Keratinocyte (primary cell): ENCODE data around the gene KYNU. TPM values are rescaled to one million over a fixed set of nuclear protein-coding genes. Genes with fewer than 3 reads are reported as not detected.

ENCODE experiments used
- DNase-seq: peaks from one replicate; pipeline ENCODE4 v3.0.0-alpha.2; 2011; ENCODE audit warnings: low read depth, missing footprints, low spot score
- FAIRE-seq: peaks from 2 replicates; lab custom pipeline; 2011; peaks lifted over from hg19 to GRCh38; lab: Jason Lieb, UNC
- H2AFZ ChIP-seq: 2 replicates; pipeline ENCODE4 v1.6.0; 2012; ENCODE audit warnings: low read length, control low read depth, inconsistent platforms; ENCODE audit not compliant: control insufficient read depth
- H3K27ac ChIP-seq: 2 replicates; pipeline ENCODE4 v1.5.1; 2011; ENCODE audit warnings: low read length; ENCODE audit not compliant: control insufficient read depth, insufficient read depth
- H3K27me3 ChIP-seq: 3 replicates; pipeline ENCODE4 v1.6.0; 2011; ENCODE audit warnings: low read length; ENCODE audit not compliant: control insufficient read depth, insufficient read depth; ENCODE audit errors: extremely low read depth
- H3K36me3 ChIP-seq, 2 experiments: 2 replicates in 1 of 2; 3 replicates in 1 of 2; pipeline ENCODE4 v1.5.1; 2011; ENCODE audit warnings: low read length in 2 of 2, mild to moderate bottlenecking in 1 of 2; ENCODE audit not compliant: control insufficient read depth in 2 of 2, insufficient read depth in 2 of 2; ENCODE audit errors: extremely low read depth in 1 of 2
- H3K4me1 ChIP-seq: 3 replicates; pipeline ENCODE4 v1.5.1; 2011; ENCODE audit warnings: low read length; ENCODE audit not compliant: control insufficient read depth, insufficient read depth; ENCODE audit errors: extremely low read depth
- H3K4me2 ChIP-seq: 3 replicates; pipeline ENCODE4 v1.6.0; 2011; ENCODE audit warnings: low read depth, low read length; ENCODE audit not compliant: control insufficient read depth, insufficient read depth; ENCODE audit errors: extremely low read depth
- H3K4me3 ChIP-seq, 3 experiments: fragments of 200-600 bp in 1 of 3; sonication (generic) in 1 of 3; 2 replicates in 2 of 3; 3 replicates in 1 of 3; pipeline ENCODE4 v1.5.1; 2011 to 2016; ENCODE audit warnings: low read length in 3 of 3, mild to moderate bottlenecking in 3 of 3, control low read depth in 2 of 3, inconsistent platforms in 1 of 3, low read depth in 1 of 3, mixed read lengths in 1 of 3, mixed run types in 1 of 3, moderate library complexity in 1 of 3; ENCODE audit not compliant: control insufficient read depth in 2 of 3, insufficient read depth in 2 of 3; ENCODE audit errors: extremely low read depth in 1 of 3
- H3K79me2 ChIP-seq: 2 replicates; pipeline ENCODE4 v1.6.0; 2012; ENCODE audit warnings: low read length; ENCODE audit not compliant: control insufficient read depth, insufficient read depth
- H3K9ac ChIP-seq: 3 replicates; pipeline ENCODE4 v1.6.0; 2011; ENCODE audit warnings: low read length; ENCODE audit not compliant: control insufficient read depth, insufficient read depth; ENCODE audit errors: extremely low read depth
- H3K9me1 ChIP-seq: 3 replicates; pipeline ENCODE4 v1.6.0; 2011; ENCODE audit warnings: low read length; ENCODE audit not compliant: control insufficient read depth, insufficient read depth; ENCODE audit errors: extremely low read depth
- H3K9me3 ChIP-seq: 2 replicates; pipeline ENCODE4 v1.5.1; 2012; ENCODE audit warnings: low read depth, low read length; ENCODE audit not compliant: control insufficient read depth
- H4K20me1 ChIP-seq: 3 replicates; pipeline ENCODE4 v1.6.0; 2011; ENCODE audit warnings: low read length; ENCODE audit not compliant: control insufficient read depth, insufficient read depth; ENCODE audit errors: extremely low read depth
- EZH2 ChIP-seq: IDR thresholded peaks from one replicate; pipeline ENCODE4 v1.6.1; 2012; ENCODE audit warnings: inconsistent platforms, mild to moderate bottlenecking, low read length, moderate library complexity
- dilution Hi-C: fragments of 300-500 bp; cut with MboI; formaldehyde crosslinking; loops from one replicate; pipeline ENCODE4 v1.7.0; 2020; ENCODE audit warnings: low sequenced_read_pairs; ENCODE audit not compliant: extremely low pct_ligation_motif_present
- polyA plus RNA-seq, 5 experiments: library from polyadenylated mRNA; depleted of rRNA in 3 of 5; stranded (reverse) in 3 of 5; stranded (forward) in 1 of 5; unstranded in 1 of 5; fragments of >200 nt; gene quantifications; 1 replicate in 1 of 5; 2 replicates in 3 of 5; 3 replicates in 1 of 5; pipeline versions ENCODE4 v1.2.1 to v1.2.3, GENCODE V29; 2011 to 2012; ENCODE audit warnings: missing spikeins in 2 of 5, low read depth in 1 of 5, low replicate concordance in 1 of 5
- TF ChIP-seq, protein P1 (sequence below), 3 experiments: IDR thresholded peaks in 1 of 3; conservative IDR thresholded peaks in 1 of 3; optimal IDR thresholded peaks in 1 of 3; 2 replicates in 2 of 3; 3 replicates in 1 of 3; pipeline versions ENCODE3 to v1.5.1; 2011; ENCODE audit warnings: low read length in 3 of 3, mild to moderate bottlenecking in 3 of 3, moderate library complexity in 2 of 3, control low read depth in 1 of 3, inconsistent platforms in 1 of 3; ENCODE audit not compliant: insufficient read depth in 2 of 3; ENCODE audit errors: extremely low read depth in 1 of 3

Gene KYNU
- polyA plus RNA-seq, 1 donor (not counting 4 experiments of a cell fraction or from before 2014, with no cell fraction given) = 3.9 TPM

DNA sequence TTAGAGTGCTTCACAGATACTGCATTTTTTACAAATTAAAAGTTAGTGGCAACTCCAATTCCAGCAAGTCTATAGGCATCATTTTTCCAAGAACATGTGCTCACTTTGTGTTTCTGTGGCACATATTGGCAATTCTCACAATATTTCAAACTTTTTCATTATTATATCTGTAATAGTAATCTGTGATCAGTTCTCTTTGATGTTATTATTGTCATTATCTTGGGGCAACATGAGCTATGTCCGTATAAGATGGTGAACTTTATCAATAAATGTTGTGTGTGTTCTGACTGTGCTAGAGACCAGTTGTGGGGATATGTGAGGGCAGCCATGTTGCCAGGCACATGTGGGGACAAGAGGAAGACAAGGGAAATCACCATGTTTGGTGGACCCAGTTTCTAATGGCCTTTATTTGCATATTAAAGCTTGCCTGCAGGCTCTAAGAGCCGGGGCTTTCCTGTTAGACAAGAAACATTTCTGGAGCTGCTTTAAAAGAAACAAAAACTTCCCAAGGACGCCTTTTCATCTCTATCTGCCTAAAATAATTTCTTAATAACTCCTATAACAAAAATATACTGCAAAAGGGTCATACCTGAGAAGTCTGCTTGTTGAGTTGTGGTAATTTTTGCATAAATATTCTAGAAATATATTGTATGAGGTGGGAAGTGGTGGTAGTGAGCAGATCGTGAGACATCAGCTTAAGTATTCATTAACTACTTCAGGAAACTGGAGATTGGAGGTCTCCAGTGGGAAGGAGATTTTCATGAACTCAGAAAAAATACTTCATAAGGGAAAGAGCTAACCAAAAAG lies 37.2 kb downstream of the KYNU start:
- no peaks in the 10 kb centered on the region for H3K9me1 ChIP-seq
- H3K9ac ChIP-seq = no peak overlapping the region
- H3K79me2 ChIP-seq = no peaks in the 10 kb centered on the region
- H3K36me3 ChIP-seq = no peaks in the 10 kb centered on the region
- no peak overlapping the region for H3K4me3 ChIP-seq
- H4K20me1 ChIP-seq = no peaks in the 10 kb centered on the region
- peak overlapping the region; percentile 47 for H2AFZ ChIP-seq
- TF ChIP-seq EZH2 = no peak
- TF ChIP-seq, protein P1, sequence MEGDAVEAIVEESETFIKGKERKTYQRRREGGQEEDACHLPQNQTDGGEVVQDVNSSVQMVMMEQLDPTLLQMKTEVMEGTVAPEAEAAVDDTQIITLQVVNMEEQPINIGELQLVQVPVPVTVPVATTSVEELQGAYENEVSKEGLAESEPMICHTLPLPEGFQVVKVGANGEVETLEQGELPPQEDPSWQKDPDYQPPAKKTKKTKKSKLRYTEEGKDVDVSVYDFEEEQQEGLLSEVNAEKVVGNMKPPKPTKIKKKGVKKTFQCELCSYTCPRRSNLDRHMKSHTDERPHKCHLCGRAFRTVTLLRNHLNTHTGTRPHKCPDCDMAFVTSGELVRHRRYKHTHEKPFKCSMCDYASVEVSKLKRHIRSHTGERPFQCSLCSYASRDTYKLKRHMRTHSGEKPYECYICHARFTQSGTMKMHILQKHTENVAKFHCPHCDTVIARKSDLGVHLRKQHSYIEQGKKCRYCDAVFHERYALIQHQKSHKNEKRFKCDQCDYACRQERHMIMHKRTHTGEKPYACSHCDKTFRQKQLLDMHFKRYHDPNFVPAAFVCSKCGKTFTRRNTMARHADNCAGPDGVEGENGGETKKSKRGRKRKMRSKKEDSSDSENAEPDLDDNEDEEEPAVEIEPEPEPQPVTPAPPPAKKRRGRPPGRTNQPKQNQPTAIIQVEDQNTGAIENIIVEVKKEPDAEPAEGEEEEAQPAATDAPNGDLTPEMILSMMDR (optimal IDR thresholded peaks at IDR 0.05 in 1 of 3, IDR thresholded peaks at IDR 0.05 in 1 of 3, conservative IDR thresholded peaks at IDR 0.05 in 1 of 3; ENCODE audit: extremely low read depth in 1 of 3, insufficient read depth in 2 of 3, low read length in 3 of 3) = no peak
- H3K4me1 ChIP-seq = no peaks in the 10 kb centered on the region
- FAIRE-seq (no peak), DNase-seq (no peak)
- no peak overlapping the region for H3K27ac ChIP-seq
- H3K27me3 ChIP-seq = no peaks in the 10 kb centered on the region
- H3K4me2 ChIP-seq = no peak overlapping the region
- H3K9me3 ChIP-seq = no peaks in the 10 kb centered on the region
- dilution Hi-C loops = no loop called here

DNA sequence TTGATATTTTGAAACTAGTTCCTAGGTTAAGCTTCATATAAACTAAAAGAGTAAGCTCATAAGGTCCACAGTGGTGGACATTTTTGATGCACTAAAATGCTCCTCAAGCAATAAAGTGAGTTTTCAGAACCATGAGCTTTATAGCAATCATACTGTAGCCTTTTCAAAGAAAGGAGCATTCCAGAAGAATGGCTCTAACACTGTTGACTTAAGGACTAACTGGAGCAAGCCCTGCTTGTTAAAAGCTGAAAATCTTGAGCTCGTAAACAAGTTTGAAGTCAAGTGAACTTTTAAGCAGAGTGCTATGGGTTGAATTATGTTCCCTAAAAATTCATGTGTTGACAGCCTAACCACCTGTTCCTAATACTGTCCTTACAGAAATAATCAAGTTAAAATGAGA lies 38.0 kb downstream of the KYNU start:
- no peaks in the 10 kb centered on the region for H3K36me3 ChIP-seq
- H3K4me2 ChIP-seq = no peak overlapping the region
- H3K9me1 ChIP-seq = no peaks in the 10 kb centered on the region
- H2AFZ ChIP-seq = no peak overlapping the region
- dilution Hi-C loops = no loop called here
- no peaks in the 10 kb centered on the region for H4K20me1 ChIP-seq
- H3K4me1 ChIP-seq = no peaks in the 10 kb centered on the region
- no peak overlapping the region for H3K4me3 ChIP-seq
- no peaks in the 10 kb centered on the region for H3K9me3 ChIP-seq
- H3K27ac ChIP-seq = no peak overlapping the region
- H3K9ac ChIP-seq = no peak overlapping the region
- DNase-seq (no peak), FAIRE-seq (peak; percentile 9)
- no peak for TF ChIP-seq EZH2
- TF ChIP-seq, protein P1 (optimal IDR thresholded peaks at IDR 0.05 in 1 of 3, IDR thresholded peaks at IDR 0.05 in 1 of 3, conservative IDR thresholded peaks at IDR 0.05 in 1 of 3; ENCODE audit: extremely low read depth in 1 of 3, insufficient read depth in 2 of 3, low read length in 3 of 3) = no peak
- no peaks in the 10 kb centered on the region for H3K79me2 ChIP-seq
- no peaks in the 10 kb centered on the region for H3K27me3 ChIP-seq
